HG02870 (cell line): ENCODE results near the gene C16orf82.

Experiments
- ATAC-seq: cut with Tn5 transposase; IDR thresholded peaks from one replicate; pipeline ENCODE4 v1.9.1; 2021; ENCODE audit warnings: mild to moderate bottlenecking, moderate library complexity; ENCODE audit not compliant: unreplicated experiment

Gene C16orf82

DNA sequence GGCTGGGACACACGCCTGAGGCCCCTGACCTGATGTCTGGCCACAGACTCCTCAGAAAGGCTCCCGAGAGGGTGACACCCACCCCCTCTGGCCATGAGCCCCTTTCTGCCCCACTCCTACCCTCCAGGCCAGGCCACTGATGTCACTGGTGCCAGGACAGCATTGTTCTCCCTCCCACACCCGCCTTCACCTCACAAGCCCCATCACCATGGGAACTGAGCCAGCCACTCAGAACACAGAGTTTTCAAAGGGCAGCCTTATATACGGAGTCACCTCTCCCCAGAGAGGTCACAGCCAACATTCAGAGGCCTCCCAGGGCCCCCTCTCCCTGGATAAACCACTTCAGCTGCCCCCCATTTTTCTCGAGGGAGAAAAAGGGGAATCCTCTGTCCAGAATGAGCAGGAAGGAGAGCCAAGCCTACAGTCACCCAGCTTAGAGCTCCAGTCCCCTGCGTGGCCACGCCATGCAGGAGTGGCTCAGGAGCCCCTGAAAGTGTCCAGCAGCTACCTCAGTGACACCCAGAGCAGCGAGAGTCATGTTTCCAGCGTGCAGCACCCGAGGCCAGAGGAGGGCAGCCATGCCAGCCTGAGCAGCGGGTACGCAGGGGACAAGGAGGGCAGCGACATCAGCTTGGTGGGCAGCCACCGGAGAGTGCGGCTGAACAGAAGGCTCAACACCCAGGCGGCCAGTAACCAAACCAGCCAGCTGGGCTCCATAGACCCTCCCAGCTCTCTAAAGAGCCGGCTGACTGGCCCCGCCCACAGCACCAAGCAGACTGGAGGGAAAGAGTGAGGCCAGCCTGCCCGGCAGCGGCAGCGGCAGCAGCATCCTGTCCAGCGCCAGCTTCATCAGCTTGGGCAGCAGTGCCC lies at the start of gene C16orf82:
Gene C16orf82 (plus strand): TSS at position 260 of the 870 bp plus-strand sequence.
- ATAC-seq, result no peak

DNA sequence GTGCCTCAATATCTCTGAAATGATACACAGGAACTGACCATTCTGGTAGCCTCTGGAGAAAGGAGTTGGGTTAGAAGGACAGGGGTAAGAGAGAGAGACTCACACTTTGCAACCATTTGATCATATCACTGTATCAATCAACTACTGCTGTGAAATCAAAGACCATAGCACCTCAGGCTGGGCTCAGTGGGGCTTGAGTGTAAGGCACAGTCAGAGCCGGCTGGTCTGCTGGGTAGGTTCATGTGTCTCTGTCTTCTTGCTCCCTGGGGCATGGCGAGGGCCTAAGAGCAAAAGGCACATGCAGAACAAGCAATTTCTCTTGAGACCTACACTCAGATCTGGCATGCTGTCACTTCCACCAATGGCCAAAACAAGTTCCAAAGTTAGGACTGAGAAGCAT lies 46.7 kb upstream of the C16orf82 start:
- ATAC-seq, result no peak

DNA sequence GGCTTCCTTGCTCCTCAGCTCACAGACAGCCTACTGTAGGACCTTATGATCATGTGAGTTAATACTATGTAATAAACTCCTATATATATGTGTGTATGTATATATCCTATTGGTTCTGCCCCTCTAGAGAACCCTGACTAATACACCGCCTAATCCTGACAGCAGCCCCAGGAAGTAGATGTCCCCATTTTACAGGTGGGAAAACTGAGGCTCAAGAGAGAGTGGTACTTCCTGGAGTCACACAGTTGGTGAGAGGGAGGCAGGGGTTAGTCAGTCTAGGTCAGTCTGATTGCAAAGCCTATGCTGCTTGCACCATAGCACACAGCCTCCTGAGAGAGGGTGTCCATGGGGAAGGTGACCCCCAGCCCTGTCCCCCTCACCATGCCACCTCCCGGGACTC lies 42.7 kb upstream of the C16orf82 start:
- ATAC-seq, result no peak

DNA sequence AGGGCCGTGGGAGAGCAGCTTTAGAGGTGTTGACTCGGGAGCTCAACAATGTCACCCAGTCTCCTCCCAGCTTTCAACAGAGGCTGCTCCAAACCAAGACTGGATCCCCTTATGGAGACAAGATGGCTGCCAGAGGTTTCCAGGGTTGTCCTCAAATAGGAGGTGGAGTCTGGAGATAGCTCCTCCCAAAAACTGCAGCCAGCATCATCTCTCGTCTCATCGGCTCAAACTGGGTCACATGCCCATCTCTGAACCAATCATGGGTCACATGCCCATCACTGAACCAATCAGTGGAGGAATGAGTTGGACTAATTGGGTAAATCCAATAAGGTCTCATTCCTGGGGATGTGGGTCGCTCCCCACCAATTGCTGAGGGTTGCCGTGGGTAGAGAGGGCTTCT lies 41.1 kb upstream of the C16orf82 start:
- no peak for ATAC-seq

DNA sequence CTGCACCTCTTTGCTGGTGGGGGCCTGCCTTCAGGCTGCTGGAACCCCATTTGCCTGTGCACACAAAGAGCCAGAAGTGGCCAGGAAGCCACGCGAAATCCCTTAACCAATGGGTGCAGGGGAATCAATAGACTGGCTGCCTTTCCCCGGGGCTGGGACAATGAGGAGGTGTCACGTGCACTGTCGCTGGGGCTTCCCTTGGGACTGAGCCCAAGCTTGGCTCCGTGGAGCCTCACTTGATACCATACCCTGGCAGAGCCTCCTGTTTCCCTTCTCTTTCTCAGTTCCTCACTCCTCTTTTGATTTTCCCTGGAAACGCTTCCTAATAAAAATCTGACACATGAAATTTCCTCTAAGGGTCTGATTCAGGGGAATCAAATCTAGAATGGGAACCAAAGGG lies 38.8 kb upstream of the C16orf82 start:
- ATAC-seq, result no peak

DNA sequence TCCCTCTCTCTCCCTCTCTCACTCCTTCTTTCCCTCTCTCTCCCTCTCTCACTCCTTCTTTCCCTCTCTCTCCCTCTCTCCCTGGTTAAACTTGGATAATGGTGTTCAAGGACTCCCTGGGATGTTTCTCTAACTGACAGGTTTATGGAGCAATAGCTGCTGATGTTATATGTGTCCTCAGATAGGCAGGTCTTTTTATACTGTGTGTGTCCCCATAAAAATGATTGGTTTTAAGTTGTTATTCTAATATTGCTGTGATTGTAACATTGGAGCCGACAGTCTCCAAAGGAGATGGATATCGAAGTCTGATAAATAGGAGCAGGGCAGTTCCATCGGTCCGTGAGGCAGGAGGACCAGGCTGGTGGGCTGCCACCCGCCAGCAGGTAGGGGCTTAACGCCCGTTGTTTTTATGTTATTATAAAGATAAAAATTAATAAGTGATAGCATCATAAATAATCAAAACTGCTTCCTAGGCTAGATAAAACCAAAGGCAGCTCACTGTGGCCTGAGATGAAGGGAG lies 38.1 kb upstream of the C16orf82 start:
- ATAC-seq, result no peak

DNA sequence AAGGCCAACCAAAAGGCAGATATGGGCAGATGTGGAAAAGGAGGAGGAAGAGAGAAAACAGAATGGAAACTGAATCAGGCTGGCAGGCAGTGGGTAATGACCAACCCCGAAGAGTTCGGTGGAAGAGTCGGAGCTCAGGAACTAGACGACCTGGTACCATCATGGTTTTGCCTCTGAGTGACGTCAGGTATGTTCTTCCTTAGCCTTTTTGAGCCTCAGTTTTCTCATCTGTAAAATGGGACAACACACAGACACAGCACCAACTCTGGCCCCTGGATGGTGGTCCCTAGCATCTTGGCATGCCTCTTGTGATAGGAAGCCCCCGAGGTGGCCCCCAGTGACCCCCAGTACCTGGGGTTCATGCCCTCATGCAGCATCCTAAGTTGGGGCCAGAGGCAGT lies 37.2 kb upstream of the C16orf82 start:
- no peak for ATAC-seq

DNA sequence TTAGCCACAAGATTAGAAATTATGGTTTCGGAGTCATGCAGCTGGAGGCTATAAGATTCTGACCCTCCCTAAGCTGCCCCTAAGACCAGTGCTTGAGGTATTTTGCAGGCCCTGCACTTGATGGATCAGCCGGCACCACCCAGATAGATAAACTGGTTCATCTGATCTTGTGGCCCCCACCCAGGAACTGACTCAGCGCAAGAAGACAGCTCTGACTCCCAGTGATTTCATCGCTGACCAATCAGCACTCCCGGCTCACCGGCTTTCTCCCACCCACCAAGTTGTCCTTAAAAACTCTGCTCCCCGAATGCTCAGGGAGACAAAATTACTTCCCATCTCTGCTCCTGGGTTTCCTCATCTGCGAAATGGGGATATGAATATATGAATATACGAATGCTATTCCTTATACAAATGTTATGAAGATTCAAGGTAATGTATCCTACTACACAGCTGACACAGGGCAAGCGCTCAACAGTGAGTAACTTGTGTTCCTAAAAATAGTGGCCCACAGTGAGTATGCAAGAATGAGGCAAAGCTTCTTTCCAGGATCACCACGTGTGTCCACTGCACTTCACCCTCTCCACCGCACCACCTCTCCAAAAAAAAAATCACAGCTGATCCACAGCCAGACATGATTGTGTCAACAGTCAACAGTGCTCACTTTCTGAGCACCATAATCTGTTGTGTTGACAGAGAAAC lies 33.3 kb upstream of the C16orf82 start:
- no peak for ATAC-seq

DNA sequence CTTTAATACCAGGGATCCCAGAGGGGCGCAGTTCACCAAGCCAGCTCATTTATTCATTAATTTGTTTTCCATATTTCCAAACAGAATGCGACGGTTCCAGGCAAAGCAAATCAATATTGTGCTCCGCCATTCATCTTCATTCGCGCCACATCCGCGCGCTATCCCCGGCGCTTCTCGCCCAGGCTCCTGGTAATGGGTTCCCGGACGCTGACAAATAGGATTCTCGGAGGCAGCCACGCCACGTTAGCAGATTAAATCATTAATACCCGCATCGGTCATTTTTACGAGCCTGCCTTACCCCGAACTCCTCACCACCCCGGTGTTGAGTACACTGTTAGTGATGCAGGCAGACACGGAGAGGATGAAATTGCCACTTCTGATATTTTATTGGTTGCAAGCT lies 26.0 kb upstream of the C16orf82 start:
- no peak for ATAC-seq

DNA sequence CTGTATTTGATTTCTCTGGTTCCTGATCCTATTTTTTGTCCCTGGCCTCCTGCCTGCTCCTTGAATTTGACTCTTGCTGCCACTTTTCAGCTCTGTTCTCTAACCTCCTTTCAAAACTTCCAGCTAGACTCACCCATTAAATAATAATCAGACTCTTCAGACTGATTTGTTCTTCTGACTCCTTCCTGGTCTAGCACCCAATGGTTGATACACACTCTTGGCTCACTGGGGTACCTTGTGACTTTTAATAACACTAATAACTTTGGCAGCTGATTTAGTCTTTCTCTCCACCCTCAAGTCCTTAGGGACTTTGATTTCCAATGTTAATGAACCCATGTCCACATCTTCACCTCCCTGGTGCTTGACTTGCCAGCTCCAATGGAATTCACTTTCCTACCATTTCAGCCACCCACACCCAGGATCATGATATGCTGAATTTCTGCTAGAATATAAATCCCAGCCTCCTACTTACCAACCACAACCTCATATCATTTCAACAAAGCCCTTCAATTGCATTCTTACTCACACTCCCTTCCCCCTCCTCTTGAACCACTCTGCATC lies 19.7 kb upstream of the C16orf82 start:
- ATAC-seq, result no peak

DNA sequence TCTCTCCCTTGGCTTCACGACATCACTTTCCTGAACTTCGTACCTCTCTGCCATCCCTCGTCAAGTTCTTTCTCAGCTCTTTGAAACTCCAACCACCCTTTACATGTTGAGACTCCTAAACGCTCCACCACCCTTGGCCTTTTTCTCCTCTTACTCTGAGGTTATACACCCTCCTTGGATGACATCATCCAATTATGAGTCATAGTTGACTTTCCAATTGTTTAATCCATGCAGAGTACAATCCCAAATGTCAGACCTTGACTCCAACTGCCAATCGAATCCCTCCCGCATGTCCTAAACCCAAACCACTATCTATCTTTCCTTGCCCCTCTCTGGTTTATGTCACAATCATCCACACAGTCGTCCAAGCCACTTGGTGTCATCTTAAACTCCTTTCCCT lies 18.4 kb upstream of the C16orf82 start:
- ATAC-seq, result no peak

DNA sequence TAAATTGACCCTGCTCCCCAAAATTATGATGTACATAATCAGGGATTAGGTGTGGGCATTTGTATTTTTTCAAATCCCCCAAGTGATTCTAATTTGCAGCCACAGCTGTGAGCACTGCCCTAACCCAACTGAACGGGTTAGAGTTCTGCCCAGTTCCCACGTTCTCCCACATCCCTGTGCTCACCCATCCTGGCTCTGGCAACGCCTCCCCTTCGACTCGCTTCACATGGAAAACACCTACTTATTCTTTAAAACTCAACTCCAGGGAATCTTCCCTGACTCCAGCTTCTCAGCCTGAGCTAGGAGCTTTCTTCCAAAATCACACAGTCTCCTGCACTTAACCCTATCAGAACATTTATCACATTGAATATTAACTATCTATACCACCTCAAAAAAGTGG lies 17.6 kb upstream of the C16orf82 start:
- no peak for ATAC-seq

DNA sequence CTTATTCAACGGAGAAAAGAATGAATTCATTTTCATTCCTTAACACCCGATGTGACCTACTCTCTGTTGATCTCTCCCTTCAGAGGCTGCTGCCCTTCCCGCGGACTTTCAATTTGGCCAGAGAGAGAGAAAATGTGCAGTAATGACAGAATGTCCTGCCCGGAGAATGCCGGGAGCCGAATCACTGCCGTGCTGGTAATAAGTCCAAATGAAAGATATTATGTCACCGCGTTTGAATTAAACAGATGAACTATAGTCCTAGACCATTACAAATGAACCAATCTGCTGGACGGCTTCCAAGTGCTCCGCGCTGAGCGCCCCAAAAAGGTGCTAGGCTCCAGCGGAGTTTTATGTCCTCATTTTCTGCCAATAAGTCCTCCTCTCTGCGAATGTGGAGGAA lies 14.7 kb upstream of the C16orf82 start:
- ATAC-seq, result no peak

DNA sequence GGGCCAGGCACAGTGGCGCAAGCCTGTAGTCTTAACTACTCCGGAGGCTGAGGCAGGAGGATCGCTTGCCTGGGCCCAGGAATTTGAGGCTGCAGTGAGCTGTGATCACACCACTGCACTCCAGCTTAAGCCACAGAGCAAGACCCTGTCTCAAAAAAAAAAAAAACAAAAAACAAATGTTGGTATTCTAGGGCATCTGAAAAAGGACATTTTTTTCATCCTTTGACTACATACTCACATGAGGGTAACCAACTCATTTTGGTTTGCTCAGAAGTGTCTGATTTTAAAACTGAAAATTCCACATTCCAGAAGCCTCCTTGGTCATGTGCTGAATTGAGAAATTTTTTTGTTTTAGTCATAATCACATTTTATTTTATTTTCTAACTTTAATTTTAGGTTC lies 12.7 kb upstream of the C16orf82 start:
- no peak for ATAC-seq

DNA sequence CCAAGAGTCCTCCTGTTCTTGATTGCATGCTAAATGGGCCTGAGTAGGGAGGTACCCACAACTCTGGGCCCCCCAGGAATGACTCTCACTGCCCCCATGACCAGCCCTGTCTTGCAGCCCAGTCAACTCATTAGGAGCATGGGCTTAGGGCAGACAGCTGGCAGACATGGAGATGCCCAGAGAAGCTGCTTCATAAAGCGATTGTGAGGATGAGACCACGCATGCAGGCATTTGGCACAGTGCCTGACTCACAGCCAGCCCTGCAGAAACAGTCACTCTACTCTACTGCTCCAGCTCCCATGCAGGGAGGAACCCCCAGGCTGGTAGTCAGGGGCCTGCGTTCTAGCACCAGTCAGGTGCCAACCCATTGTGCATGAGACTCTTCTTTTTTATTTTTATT lies 8.4 kb upstream of the C16orf82 start:
- ATAC-seq, result no peak

DNA sequence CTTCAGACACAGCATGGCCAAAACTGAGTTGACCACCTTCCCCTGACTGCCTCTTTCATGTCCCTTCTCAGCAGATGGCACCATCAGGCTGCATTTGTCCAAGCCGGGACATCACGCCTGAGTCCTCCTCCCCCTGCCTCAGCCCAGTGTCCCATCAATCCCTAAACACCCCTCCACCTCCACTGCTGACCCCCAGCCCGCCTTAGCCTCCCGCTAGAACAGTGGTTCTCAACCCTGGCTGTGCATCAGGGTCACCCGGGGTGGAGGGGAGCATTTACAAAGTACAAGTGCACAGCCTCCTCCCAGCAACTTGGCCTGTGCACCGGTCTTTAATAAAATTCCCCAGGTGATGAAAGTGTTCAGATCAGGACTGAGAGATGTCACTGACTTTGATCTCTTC lies 4.0 kb downstream of the C16orf82 start:
- no peak for ATAC-seq

DNA sequence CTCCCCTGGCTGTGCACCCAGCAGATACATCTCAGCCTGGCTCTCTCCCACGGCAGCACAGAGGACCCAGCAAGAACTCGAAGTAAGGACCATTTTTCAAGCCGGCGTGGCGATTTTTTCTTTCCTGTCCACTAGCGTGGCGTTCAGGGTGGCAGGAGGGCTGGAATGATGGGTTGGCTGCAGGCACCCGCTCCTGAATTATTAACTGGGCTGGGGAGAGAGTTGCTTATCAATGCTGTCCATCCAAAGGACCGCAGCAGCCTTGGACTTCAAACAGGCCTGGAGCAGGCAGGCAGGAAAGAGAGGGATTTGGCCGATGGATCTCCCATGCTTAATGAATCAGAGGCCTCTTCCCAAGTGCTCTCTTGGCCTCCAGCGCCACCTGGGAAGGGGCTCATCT lies 7.0 kb downstream of the C16orf82 start:
- no peak for ATAC-seq

DNA sequence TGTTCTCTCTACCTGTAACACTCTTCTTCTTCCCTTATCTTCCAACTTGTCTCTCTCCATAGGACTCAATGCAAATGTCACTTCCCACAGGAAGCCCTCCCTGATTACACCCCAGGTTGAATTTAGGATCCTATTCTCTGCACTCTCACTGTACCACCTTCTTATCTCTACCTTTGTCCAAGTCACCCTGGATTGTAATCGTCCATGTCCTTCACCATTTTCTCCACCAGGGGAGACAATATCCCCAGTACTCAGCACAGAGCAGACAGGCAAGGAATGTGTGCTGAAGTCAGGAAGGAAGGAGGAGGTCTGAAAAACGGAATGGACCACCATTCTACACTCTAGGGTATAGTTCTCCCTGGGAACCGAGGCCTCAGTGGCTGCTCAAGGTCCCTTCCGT lies 14.2 kb downstream of the C16orf82 start:
- no peak for ATAC-seq

DNA sequence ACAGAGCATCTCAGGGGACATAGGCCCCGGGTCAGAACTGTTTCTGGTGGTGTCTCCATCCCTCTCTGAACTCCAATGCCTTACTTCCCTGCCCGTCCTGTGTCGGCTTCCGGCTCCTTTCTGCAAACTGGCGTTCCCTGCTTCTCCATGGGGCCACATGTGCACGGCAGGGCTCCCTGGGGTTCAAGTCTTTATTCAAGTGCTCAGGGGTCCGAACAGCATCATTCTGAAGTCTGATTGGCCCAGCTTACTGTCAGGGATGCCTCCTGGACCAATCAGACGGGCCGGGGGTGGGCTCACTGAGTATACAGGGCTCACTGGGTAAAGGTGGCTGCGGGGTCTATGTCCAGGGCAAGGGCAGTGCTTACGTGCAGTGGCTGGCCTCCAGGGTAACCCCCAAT lies 17.1 kb downstream of the C16orf82 start:
- no peak for ATAC-seq

DNA sequence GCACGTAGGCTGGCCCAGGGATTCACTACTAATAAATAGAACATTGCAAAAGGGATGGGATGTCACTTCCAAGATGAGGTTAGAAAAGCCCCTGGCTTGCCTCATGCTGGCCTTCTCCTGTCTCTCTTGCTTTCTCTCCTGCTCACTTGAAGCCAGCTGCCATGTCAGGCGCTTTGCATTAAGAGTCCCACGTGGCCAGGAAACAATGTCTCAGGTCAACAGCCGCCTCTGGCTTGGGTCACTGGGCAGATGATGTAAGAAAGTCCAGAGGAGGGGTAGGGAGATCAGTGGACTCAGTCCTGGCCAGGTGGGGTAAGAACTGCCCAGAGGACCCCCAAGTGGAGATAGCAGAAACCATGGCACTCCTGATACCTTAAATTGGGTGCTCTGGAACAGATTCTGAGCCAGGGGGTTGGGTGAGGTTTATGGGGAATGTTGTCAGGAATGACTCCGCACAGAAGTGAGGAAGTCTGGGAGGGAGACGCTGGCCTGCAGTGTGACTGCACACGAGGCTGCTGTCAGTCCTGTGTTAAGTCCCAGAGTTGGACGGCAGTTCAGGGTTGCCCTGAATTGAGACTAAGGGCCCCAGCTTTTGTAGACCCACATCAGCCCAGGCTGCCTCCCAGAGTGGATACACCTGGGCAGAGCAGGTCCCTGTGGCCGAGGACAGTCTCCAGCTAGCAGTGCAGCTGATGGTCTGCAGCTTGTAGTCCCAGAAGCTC lies 17.7 kb downstream of the C16orf82 start:
- no peak for ATAC-seq

DNA sequence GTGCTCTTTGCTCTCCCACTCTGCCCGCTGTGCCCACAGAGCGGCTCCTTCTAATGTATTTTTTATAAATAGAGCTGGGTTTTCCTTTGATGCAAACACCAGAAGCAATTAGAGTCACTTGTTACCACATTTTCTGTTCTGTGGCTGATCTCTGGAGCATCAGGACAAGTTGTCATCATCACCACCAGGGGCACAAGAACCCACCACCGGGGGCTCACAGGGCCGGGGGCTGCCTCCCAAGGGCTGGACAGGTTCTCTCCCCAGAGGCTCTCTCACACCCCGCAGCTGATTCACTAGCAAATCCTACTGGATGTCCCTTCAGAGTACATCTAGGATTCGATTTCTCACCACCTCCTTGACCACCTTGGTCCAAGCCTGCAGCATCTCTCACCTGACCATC lies 18.5 kb downstream of the C16orf82 start:
- ATAC-seq, result no peak
